H4 (cell line): ENCODE results near the gene ZNF554. TPM values are rescaled to one million over a fixed set of nuclear protein-coding genes. Genes with fewer than 3 reads are reported as not detected.

ENCODE experiments used
- DNase-seq: peaks from one replicate; pipeline ENCODE4 v3.0.0-alpha.2; 2015; ENCODE audit warnings: low spot score
- total RNA-seq: library from RNA; depleted of rRNA; stranded (reverse); fragments of >200 nt; shearing (Covaris generic); gene quantifications from 2 replicates; pipeline ENCODE4 v1.2.3, GENCODE V29; 2014; rRNA removed

Gene ZNF554
- total RNA-seq, result 1.5 and 1.8 TPM in 2 replicates

DNA sequence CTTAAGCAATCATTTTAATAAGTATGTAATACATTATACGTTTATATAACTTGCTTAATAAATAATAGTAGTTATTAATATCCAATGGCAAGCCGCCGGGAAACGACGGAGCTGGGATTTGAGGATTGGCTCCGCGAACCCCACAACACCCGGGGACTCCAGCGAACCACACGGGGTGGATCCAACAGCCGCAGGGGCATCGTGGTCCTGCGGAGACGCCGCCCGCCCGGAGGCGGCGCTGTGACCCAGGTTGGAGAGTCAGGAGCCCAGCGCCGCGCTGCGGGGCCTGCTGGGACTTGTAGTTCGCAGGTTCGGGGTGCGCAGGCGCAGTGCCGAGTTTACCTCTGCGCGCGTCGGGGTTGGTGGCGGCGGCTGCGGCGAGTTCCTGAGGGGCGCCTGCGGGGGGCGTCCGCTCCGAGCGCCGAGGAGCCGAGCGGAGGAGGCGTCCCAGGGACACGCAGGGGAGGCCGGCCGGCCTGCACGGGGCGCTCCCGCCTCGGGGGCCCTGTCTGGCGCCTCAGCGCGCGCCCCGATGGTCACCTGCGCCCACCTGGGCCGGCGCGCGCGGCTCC, at the start of gene ZNF554:
TSS of gene ZNF554 (plus strand) at position 329 of the 572 bp plus-strand sequence. CDS start at position 533, 204 bp downstream.
- peak; percentile 91 for DNase-seq

DNA sequence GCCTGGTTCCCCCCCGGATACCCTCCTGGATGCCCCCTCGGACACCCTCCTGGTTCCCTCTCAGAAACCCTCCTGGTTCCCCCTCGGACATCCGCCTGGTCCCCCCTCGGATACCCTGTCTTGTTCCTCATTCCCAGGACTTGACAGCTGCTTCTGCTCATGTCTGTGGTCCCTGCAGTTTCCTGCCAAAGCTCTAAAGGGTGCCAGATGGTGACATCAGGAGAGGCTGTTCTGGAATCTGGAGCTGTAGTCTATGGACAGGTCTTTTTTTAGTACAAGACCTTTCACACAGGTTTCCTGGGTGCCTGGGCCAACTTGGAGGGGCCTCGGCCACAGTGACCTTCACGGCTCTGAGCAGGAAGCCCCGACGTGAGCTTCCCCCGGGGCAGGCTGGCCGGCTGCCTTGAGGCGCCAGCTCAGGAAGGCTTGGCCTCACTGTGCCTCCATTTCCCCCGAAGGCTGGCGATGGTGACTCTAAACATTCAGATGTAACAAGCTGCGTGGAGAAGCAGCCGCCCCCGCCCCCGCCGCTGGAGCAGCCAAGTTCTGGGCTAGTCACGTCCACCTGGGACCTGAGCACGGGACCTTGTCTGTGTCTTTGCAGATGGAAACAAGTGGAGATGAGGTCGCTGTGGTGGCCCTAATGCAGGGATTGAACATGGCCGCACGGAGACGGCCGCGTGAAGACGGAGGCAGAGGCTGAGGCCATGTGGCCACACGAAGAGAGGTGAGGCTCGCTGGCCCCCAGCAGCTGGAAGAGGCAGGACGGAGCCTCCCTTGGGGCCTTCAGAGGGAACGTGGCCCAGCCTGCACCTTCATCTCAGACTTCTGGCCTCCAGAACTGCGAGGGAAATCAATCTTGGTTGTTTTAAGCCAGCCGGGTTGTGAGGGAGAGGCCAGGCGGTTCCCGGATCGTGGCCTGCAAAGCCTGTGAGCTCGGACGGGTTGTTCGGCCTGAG, 49.3 kb upstream of the ZNF554 start:
- DNase-seq, result no peak

DNA sequence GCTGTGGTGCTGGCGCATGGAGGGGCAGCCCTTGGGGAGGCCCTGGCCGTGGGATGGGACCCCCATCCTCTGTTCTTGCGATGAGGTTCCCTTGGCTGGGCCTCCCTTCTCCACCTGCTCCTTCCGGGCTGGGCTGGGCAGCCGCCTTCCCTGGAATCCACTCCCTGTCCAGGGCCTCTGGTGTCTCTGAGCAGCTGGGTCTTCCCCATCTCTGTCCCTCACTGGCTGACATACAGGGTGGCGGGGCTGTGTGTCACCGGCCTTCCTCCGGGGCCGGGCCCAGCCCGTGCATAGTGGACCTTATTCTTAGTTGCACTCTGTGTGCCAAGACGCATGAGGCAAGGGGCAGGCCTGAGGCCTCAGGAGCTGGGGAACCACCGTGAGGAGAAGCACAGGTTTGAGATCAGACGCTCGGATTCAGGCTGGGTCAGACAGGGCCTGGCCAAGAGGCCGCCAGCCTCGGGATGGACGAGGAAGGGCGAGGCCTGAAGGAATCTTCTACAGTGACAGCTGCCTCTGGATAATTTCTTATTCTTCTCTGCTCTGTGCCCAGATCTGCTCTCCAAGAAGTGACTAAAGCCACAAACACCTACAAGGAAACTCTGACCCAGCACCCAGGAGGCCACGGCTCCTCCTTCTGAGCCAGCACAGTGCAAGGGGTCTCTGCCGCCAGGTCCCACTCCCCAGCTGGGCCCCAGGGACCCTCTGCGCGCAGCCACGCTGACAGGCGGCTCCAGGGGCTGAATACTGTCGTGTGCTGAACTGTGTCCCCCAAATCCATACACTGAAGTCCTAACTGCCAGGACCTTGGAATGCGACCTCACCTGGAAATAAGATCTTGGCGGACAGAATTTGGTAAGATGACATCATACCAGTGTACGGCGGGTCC, 47.6 kb upstream of the ZNF554 start:
- DNase-seq, result no peak

DNA sequence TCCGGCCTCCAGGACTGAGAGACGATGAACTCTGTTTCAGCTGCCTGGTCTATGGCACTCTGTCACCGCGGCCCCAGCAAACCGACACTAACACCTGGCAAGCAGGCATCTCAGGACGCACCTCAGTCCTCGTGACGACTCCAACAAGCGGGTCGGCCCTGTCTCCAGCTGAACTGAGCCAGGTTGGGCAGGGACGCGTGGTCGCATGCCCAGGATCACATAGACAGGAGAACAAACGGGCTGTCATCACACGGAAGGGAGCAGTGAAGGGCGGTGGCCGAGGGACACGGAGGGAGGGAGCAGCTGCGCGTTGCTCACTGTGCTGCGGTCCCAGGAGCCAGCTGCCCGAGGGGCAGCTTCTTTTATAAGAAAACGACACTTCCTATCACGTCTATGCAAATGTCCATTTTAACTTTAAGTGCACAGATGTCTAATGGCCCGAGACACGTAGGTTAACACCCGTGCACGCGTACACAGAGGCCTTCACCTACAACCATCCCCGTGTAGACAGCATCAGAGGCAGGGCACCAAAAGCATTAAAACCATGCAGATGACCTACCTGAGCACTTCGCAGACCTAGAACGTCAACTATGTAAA, 45.5 kb upstream of the ZNF554 start:
- no peak for DNase-seq

DNA sequence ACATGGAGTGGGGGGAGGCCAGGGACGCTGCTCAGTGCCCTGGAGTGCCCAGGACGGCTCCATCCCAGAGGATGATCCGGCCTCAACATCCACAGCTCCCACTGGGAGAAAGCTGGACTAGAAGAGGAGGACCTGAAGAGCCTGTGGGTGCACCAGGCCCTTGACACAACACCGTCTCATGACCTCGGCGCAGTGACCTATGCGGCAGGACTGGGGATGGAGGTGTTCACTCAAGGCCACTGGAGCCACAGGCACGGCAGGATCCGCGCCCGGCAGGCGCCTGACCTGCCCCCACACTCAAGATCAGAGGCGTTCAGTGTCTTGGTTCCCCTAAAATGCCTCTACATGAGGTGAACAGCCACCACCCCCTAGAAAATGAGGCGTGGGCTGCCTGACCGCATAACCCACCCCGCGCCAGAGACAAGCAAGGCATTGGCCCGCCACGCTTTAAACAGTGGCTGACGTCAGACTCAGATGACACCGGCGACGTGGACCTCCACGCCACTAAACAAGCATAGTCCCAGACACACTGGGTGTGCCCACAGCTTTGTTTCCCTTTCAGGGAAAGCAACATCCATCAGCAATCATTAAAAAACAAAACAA, 44.6 kb upstream of the ZNF554 start:
- no peak for DNase-seq

DNA sequence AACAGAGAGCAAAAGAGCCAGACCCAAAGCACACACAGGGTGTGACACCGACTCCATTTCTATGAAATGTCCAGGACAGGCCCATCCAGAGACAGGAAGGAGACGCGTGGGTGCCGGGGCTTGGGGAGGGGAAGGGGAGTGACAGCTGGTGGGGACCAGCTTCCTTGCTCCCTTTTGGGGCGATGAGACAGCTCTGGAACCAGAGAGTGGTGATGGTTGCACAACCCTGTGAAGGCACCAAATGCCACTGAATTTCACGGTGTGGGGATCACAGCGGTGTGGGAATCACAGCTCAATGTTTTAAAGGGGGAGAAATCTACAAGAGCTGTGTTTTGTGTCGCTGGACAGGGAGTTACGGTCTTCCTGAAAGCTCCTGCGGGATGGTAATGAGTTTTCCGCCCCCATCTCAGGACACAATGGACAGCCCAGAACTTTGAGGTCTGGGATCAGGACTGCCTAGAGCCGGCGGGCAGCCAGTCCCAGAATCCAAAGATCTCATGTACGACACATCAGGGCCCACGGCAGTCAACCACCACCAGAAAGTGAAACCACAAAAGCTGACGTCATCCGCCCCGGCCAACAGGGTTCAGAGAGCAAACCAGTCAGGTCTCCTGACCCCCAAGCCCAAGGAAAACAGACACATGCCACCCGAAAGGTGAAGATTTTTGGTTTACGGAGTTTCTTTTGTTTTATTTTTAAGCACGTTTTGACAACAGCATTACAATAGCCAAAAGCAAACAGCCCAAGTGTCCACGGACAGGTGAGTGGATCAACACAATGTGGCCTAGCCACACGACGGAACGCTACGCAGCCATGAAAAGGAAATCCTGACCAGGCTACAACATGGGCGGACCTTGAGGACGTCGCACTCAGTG, 43.9 kb upstream of the ZNF554 start:
- DNase-seq, result peak; percentile 38

DNA sequence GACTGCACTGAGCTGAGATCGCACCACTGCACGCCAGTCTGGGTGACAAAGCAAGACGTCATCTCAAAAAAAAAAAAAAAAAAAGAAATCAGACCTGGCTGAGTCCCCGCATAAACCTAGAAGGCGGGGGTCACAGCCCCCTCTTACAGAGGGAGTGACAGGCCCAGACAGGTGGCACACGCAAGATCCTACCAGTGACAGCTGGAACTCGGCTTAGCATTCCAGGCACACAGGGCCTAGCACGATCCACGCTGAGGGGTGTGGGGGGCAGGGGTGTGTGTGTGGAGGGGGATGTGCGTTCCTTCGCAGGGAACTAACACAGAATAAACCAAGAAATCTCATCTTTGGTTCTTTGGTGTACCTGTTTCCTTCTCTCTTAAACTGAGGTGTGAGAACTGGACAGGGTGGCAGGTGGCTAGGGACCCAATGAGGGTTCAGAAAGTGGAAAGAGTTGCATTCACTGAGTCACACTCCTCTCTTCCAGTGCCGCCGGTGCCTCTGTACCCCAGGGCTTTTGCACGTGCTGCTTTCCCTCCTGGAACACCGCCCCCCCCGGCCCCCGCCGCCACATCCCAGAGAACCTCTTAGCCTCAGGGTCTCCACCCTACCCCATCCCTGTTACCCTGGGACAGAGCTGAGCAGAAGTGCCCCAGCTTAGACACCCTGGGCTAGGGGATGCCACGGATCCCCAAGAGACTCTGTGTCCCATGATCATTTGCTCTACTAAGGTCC, 41.5 kb upstream of the ZNF554 start:
- no peak for DNase-seq

DNA sequence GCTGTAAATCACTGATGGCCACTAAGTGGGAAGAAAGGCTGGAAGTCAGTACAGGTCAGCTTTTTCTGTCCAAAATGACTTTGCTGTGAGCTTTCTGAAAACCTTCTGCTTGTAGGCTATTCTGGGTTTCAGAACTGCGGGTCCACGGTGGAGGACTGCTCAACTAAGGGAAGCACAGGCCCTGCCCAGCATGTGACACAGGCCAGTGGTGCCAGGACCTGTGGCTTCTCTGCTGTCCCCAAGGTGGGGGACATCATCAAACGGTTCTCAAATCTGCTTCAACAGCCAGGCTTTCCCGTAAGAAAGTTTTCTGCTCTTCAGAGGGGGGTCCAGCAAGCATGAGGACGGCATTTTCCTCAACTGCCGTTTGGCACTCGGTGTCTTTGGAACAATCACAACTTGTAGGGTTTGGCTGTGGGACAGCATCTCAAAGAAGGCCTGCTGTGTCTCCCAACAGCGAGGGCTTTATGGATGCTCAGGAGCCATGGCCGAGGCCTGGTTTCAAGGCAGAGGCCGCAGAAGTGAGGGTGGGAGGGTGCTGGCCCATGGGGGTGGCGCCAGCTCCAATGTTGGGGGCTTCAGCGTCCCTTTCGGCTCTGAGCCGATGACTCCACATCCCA, 40.4 kb upstream of the ZNF554 start:
- DNase-seq, result no peak

DNA sequence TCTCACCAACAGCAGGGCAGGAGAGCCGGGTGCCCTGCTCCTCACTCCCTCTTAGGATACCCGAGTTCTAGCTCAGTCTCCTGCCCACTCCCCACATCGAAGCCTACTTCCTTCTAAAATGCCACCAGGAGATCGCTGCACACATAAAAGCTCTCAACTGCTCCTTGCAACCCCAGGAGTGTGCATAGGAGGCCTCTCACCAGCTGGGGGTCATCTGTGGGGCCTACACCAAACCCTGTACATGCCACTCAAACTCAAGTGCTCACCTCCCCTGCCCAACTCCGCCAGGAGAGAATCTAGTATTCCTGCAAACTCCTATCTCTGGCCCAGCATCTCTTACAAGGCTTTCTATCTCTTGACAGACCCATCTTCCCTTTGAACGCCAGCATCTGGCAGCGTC, 39.4 kb upstream of the ZNF554 start:
- no peak for DNase-seq

DNA sequence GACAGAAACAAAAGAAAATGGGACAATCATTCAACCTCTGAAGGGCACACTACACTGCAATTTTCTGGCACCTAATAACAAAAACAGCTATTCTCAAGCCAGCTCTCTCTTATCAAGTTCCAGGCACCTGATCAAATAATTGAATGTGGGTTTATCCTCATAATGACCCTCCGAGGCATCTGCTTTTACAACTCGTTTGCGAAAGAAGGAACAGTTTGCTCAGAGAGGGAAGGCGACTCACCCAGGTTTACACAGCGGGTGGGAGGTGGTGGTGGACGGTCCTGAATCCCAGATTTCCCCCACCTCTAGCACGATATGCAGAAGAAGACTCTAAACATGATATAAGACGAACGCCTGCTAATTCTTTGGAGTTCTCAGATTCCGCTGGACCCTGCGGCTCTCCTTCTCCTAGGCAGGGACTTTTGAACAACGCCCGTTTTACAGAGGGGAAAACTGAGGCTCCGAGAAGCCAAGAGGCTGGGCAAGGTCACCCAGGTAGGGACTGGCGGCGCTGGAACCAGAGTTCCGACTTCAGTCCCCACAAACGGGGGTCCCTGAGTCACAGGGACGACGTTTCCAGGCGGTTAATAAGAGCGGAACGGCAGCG, 37.2 kb upstream of the ZNF554 start:
- DNase-seq, result no peak

DNA sequence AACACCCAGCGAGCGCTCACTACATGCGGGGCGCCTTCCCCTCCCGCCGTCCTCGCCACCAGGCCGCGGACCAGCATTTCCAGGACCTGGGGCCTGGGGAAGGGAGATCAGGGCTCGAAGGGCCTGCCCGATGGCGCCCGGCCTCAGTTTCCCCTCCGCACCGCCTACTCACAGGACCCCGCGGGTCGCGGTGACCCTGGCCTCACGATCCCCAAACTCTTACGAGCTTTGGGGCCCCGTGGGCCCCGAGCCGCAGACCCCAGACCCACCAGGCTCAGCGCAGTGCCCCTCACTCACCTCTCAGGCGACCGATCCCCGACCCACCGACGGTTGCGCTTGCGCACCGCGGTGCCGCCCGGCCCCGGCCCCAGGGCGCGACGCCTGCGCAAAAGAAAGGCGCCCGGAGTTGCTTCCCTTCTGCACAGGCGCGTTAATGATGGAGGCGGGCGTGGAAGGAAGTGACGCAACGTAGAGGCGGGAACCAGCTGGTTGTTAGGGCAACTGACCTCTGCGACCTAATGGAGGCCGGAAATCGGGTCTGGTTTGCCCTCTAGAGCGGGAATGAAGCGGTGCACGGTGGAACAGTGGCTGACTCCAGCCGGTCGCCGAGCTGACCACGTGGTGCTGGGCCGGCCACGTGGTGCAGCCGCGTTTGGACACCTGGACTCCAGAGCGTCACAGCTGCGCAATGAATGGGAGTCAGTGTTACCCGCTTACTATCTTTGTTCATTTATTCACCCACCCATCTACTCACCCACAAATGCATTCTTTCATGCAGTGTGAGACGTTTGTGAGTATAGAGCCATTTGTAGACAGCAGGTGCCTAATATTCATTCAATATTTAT, 36.5 kb upstream of the ZNF554 start, which contains the start of gene SGTA:
TSS of gene SGTA (minus strand) at position 338 of the 845 bp plus-strand sequence. CDS start 14,205 bp downstream, outside the sequence.
- DNase-seq, result peak; percentile 99

DNA sequence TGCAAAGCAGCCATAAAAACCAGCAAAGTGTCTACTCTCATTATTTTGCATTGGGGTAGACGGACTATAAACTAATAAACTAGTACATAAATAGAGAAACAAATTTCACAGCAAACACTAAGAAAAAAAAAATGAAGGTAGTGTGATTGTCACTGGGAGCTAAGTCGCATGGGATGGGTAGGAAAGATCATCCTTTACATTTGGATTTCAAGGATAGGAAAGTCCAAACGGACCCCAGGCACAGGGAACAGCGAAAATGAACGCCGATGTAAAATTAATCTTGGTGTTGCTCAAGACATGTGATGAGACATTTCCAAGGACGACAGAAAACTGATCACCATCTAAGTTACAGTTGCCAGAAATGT, 35.9 kb upstream of the ZNF554 start:
- DNase-seq, result no peak

DNA sequence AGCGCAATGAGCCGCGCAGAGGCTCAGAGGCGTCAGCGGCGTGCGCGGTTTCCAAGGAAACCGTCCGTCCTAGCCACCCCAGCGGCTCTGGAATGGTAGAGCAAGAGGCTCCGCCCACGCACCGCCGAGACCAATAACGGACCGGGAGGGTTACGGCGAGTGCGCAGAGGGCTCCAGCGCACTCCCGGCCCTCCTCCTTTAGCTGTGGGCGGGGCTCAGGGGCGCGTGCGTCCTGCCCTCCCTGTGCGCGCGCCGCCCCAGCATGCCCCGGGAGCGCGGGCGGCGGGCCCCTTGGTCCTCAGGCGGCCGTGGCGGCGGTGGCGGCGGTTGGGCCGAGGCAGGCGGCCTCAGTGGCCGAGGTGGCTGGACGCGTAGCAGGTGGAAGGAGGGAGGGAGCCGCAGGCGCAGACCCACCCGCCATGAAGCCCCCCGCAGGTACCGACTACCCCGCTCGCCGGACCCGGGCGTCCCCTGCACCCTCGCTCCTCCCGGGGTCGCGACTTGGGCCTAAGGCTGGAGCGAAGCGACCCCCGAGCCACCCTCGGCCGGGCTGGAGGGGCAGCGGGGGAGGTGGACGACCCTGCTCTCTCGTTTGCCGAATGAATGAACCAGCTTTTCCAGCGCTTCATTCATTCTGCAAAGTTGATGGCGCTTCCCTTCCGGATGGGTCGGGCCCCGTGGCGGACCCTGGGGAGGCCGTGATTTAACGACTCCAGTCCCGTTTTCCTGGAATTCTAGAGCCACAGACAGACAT, 34.2 kb upstream of the ZNF554 start, which contains the start of gene THOP1:
TSS of gene THOP1 (plus strand) at position 260 of the 754 bp plus-strand sequence. CDS start at position 420, 160 bp downstream.
- DNase-seq, result peak; percentile 98

DNA sequence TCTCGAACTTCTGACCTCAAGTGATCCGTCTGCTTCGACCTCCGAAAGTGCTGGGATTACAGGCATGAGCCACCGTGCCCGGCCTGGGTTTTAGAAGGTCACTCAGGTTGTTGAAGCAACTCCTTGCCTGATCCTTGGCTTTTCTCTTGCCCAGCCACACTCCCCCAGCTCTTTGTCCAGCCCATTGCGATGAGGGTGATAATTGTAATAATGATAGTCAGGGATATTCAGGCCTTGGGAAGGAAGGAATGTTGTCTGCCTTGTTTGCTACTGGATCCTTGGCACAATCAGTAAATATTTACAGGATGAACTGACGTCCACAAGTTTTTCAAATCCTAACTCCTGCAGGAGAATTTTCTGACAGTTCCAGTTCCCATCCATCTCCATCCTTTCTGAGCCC, 32.6 kb upstream of the ZNF554 start:
- no peak for DNase-seq

DNA sequence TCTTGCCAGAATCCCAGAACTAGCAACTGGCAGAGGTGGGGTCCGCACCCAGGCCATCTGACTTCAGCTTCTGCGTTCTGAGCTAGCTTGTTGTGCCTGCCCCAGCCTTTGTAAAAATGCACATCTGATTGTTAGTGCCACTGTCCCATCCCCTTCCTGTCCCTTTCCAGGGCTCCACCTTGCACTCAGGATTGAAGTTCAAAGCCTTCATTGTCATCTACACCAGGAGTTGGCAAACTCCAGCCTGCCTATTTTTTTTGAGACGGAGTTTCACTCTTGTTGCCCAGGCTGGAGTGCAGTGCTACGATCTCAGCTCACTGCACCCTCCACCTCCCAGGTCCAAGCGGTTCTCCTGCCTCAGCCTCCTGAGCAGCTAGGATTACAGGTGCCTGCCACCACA, 31.4 kb upstream of the ZNF554 start:
- no peak for DNase-seq

DNA sequence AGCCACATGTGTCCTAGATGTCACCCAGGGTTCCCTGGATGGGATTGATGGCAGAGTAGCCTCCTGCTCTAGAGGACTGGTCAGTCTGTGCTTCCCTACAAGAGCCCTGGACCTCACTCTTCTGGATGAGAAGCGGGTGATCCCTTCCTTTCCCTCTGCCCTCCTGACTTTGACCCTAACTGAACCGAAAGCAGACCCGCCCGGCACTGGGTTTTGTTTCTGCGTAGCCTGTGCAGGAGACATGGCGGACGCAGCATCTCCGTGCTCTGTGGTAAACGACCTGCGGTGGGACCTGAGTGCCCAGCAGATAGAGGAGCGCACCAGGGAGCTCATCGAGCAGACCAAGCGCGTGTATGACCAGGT, 29.5 kb upstream of the ZNF554 start:
- DNase-seq, result no peak
